HEK293T (cell line): ENCODE data around the gene DPY30.

ENCODE experiments used
- ELF4 ChIP-seq: fragments of 450-650 bp; IDR thresholded peaks from 2 replicates; pipeline ENCODE4 v1.6.1; 2017; ENCODE audit warnings: antibody characterized with exemption
- FOXM1 ChIP-seq: fragments of 450-650 bp; IDR thresholded peaks from 2 replicates; pipeline ENCODE4 v1.6.1; 2017; ENCODE audit warnings: mild to moderate bottlenecking, borderline replicate concordance
- SP1 ChIP-seq: fragments of 450-650 bp; IDR thresholded peaks from 2 replicates; pipeline ENCODE4 v1.6.1; 2017
- SUZ12 ChIP-seq: fragments of 450-650 bp; IDR thresholded peaks from 2 replicates; pipeline ENCODE4 v1.6.1; 2016; ENCODE audit warnings: mild to moderate bottlenecking

DNA sequence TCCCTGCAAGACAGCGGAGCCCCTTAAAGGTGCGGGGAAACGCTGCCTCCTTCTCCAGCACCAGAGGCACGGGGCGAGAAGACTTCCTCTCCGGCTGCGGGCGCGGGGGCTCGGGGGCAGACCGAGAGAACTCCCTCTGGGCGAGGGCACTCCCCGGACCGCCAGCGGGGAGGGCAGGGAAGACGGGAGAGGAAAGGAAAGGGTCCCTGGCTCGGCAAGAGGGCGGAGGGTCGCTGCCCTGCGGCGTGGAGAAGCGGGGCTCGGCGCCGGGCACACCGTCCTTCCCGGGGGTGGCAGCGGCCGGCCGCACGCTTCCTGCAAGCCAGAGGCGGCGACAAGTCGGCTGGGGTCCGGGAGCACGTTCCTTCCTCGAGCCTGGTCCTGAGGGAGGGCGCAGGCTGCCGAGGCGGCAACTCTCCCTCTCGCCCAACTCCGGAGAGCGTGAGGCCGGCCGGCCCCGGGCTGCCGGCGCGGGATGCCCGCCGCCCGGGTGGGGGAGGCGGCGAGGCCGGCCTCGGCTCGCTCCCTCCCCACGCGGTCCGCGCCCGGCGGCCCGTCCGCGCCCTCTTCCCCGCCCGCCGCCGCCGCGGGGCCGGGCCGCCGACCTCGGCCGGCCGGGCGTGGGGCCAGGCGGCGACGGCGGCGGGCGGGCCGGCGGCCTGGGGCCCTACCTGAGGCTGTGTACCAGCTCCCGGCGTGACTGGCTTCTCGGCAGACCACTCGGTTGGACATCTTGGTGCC, 29.9 kb downstream of the DPY30 start:
- TF ChIP-seq SP1 (no peak), ELF4 (no peak), FOXM1 (no peak), SUZ12 (no peak)
